Neural progenitor cell (in vitro differentiated cells): Measurements from ENCODE around the gene KRT10.

Experiments
- EZH2phosphoT487 ChIP-seq: fragments of 200-600 bp; sonication (generic); IDR thresholded peaks from 2 replicates; pipeline ENCODE4 v1.6.1; 2017; ENCODE audit warnings: antibody characterized with exemption
- TF ChIP-seq, protein P1 (sequence below): fragments of 200-600 bp; sonication (generic); IDR thresholded peaks from 2 replicates; pipeline ENCODE4 v1.5.1; 2017; ENCODE audit warnings: antibody characterized with exemption, mild to moderate bottlenecking

GRCh38 chr17:40818343-40818732 lies 4.1 kb downstream of the KRT10 start:
- TF ChIP-seq EZH2phosphoT487 = no peak
- TF ChIP-seq, protein P1, sequence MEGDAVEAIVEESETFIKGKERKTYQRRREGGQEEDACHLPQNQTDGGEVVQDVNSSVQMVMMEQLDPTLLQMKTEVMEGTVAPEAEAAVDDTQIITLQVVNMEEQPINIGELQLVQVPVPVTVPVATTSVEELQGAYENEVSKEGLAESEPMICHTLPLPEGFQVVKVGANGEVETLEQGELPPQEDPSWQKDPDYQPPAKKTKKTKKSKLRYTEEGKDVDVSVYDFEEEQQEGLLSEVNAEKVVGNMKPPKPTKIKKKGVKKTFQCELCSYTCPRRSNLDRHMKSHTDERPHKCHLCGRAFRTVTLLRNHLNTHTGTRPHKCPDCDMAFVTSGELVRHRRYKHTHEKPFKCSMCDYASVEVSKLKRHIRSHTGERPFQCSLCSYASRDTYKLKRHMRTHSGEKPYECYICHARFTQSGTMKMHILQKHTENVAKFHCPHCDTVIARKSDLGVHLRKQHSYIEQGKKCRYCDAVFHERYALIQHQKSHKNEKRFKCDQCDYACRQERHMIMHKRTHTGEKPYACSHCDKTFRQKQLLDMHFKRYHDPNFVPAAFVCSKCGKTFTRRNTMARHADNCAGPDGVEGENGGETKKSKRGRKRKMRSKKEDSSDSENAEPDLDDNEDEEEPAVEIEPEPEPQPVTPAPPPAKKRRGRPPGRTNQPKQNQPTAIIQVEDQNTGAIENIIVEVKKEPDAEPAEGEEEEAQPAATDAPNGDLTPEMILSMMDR = no peak
